Dermis lymphatic vessel endothelial cell (primary cell): ENCODE measurements around the gene RCHY1. TPM values are rescaled to one million over a fixed set of nuclear protein-coding genes. Genes with fewer than 3 reads are reported as not detected.

Experiments used
- total RNA-seq: library from RNA; depleted of rRNA; stranded (reverse); fragments of >200 nt; gene quantifications from 2 replicates; pipeline ENCODE4 v1.2.1, GENCODE V29; 2014

The RCHY1 gene
- total RNA-seq = 42.9 and 55.3 TPM in 2 replicates

DNA sequence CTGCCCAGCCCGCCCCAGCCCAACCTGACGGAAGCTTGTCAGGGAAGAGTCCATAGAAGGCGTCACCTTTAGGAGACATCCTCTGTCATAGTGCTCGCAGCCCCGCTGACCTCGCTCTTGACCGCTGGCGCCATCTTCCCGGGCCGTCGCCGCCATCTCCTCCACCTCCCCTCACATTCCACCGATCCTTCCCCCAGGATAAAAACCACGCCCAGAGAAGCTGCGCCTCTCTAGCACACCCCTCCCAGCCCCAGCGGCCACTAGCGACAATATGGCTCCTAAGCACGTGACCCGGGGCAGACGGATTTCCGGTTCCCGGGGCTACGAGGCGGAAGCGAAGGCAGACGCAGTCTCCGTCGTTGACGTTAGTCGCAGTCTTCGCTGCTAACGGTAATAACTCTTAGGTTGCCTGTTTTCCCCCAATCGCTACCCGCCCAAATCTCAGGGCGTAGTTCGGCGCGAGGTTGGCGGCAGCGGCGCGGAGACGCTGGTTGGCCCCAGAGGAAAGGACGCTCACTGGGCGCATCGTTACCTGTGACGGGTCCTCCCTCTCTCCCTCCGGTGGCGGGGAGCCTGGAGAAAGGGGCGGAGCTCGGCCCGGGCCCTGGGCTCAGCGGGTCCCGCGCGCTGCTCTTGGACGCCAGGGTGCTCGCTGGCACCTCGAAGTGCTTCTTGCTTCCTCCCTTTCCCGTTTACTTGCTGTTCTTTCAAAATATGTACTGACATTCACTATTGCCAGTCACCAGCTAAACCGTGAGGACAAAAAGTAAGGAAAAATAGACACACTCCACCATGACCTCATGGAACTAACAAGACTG lies at the start of gene RCHY1, which contains the start of gene THAP6:
TSS of gene RCHY1 (minus strand) at position 273 of the 818 bp plus-strand sequence. CDS start at position 156, 117 bp downstream.
TSS of gene THAP6 (plus strand) at position 343 of the 818 bp plus-strand sequence. CDS start 980 bp downstream, outside the sequence.

DNA sequence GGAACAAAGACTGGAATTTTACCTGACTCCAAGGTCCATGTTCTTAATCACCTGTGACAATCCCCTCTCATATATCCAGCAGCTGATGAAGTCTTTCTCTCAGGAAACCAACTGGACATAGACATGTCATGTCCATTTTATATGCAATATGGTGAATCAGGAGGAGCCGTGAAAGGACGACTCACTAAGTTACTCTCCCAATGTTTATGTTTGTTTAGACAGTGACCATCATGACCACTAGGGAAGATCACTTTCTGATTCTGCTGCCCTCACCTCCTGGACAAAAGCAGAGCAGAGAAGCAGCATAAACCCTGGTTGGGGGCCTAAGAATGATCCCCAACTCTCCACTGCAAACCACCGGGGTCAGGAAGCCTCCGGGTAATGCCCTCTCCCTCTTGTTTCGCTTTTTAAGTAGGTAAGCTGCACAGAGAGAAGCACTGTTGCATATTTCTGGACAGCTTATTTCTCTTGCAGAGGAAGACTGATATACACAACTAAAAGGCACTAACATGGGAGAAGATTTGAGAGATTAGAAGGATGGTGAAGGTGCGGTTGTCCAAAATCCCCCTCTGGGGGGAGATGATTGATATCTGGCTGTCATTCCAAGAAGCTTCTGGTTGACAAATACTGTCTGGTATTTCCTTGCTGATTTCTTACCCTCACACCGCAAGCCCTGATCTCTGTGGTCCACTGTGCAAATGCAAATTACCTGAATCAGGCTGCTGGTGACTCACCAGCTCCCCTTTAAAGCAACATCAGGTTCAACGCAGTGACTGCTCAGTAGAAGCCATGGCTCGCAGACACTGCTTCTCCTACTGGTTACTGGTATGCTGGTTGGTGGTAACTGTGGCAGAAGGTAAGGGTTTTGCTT lies 41.3 kb upstream of the RCHY1 start, which contains the start of gene ODAPH:
TSS of gene ODAPH (plus strand) at position 773 of the 871 bp plus-strand sequence. CDS start at position 790, 17 bp downstream.

Other genes with a start within 250 kb of the RCHY1 start
- gene THAP6, start 70 bp upstream of the RCHY1 start, total RNA-seq = 5.4 and 6.2 TPM in 2 replicates
- under 0.01 TPM in 1 of 2 replicates, not detected in the other for gene ODAPH, start 41.7 kb upstream of the RCHY1 start, total RNA-seq
- 0.09 and 0.11 TPM in 2 replicates for gene CDKL2, start 116.1 kb upstream of the RCHY1 start, total RNA-seq
- gene G3BP2, start 159.0 kb upstream of the RCHY1 start, total RNA-seq = 195 and 210 TPM in 2 replicates
- 86.1 and 93.3 TPM in 2 replicates for gene USO1, start 210.2 kb upstream of the RCHY1 start, total RNA-seq